H9 (cell line): Measurements from ENCODE around the gene MIA3. TPM values are rescaled to one million over a fixed set of nuclear protein-coding genes. Genes with fewer than 3 reads are reported as not detected.
A peak's percentile ranks its signal among the peaks of the same experiment; 100 is the strongest.

Experiments
- DNase-seq: peaks from one replicate; pipeline ENCODE4 v3.0.0-alpha.2; 2017
- H2AFZ ChIP-seq: one replicate; pipeline ENCODE4 v1.6.1; 2013; ENCODE audit warnings: mild to moderate bottlenecking, low read length, control low read depth, moderate library complexity
- H2AK5ac ChIP-seq: 2 replicates; pipeline ENCODE4 v1.6.1; 2013; ENCODE audit warnings: low read length, control low read depth, mixed read lengths; ENCODE audit not compliant: insufficient read length
- H2BK120ac ChIP-seq: one replicate; pipeline ENCODE4 v1.6.1; 2013; ENCODE audit warnings: low read depth, mild to moderate bottlenecking, low read length, control low read depth, inconsistent platforms; ENCODE audit not compliant: poor library complexity, severe bottlenecking
- H2BK12ac ChIP-seq: 2 replicates; pipeline ENCODE4 v1.6.1; 2013; ENCODE audit warnings: low read length, control low read depth, mixed read lengths, low read depth; ENCODE audit not compliant: insufficient read length
- H2BK15ac ChIP-seq: 2 replicates; pipeline ENCODE4 v1.6.1; 2013; ENCODE audit warnings: low read depth, low read length, control low read depth
- H2BK20ac ChIP-seq: one replicate; pipeline ENCODE4 v1.6.1; 2013; ENCODE audit warnings: low read depth, mild to moderate bottlenecking, low read length, control low read depth, inconsistent platforms; ENCODE audit not compliant: poor library complexity, severe bottlenecking
- H2BK5ac ChIP-seq: 2 replicates; pipeline ENCODE4 v1.6.1; 2013; ENCODE audit warnings: low read length, control low read depth, mixed read lengths; ENCODE audit not compliant: insufficient read length
- H3K14ac ChIP-seq: 2 replicates; pipeline ENCODE4 v1.6.1; 2013; ENCODE audit warnings: low read length, control low read depth; ENCODE audit not compliant: insufficient read depth
- H3K18ac ChIP-seq: 2 replicates; pipeline ENCODE4 v1.6.1; 2013; ENCODE audit warnings: low read depth, mild to moderate bottlenecking, mixed read lengths, low read length, control low read depth; ENCODE audit not compliant: insufficient read length
- H3K23ac ChIP-seq: 2 replicates; pipeline ENCODE4 v1.6.1; 2013; ENCODE audit warnings: low read length, control low read depth, mixed read lengths, low read depth; ENCODE audit not compliant: insufficient read length
- H3K23me2 ChIP-seq: 2 replicates; pipeline ENCODE4 v1.6.1; 2013; ENCODE audit warnings: low read depth, mild to moderate bottlenecking, mixed read lengths, low read length, control low read depth; ENCODE audit not compliant: insufficient read length, poor library complexity, severe bottlenecking
- H3K27ac ChIP-seq: 2 replicates; pipeline ENCODE4 v1.5.1; 2013; ENCODE audit warnings: low read length, control low read depth, mixed read lengths, low read depth; ENCODE audit not compliant: insufficient read length
- H3K27me3 ChIP-seq: 2 replicates; pipeline ENCODE4 v1.6.1; 2013; ENCODE audit warnings: low read length, control low read depth, inconsistent platforms; ENCODE audit not compliant: insufficient read depth
- H3K4ac ChIP-seq: 2 replicates; pipeline ENCODE4 v1.6.1; 2013; ENCODE audit warnings: low read depth, mild to moderate bottlenecking, control low read depth, inconsistent platforms, low read length, moderate library complexity
- H3K4me1 ChIP-seq: 2 replicates; pipeline ENCODE4 v1.6.1; 2013; ENCODE audit warnings: low read length, control low read depth, inconsistent platforms; ENCODE audit not compliant: insufficient read depth
- H3K4me2 ChIP-seq: 2 replicates; pipeline ENCODE4 v1.6.1; 2013; ENCODE audit warnings: low read length, control low read depth, mixed read lengths; ENCODE audit not compliant: insufficient read length, insufficient read depth
- H3K56ac ChIP-seq: 2 replicates; pipeline ENCODE4 v1.6.1; 2013; ENCODE audit warnings: low read depth, mild to moderate bottlenecking, mixed read lengths, low read length, control low read depth; ENCODE audit not compliant: insufficient read length
- H3K79me1 ChIP-seq: 2 replicates; pipeline ENCODE4 v1.6.1; 2013; ENCODE audit warnings: low read depth, mild to moderate bottlenecking, moderate library complexity, low read length, control low read depth, inconsistent platforms; ENCODE audit not compliant: insufficient read depth, poor library complexity, severe bottlenecking
- H3K79me2 ChIP-seq: 2 replicates; pipeline ENCODE4 v1.6.1; 2013; ENCODE audit warnings: low read length, control low read depth, inconsistent platforms; ENCODE audit not compliant: insufficient read depth
- H3K9ac ChIP-seq: 2 replicates; pipeline ENCODE4 v1.6.1; 2013; ENCODE audit warnings: low read length, control low read depth, mixed read lengths; ENCODE audit not compliant: insufficient read length; ENCODE audit errors: extremely low read depth
- H3K9me3 ChIP-seq: one replicate; pipeline ENCODE4 v1.6.1; 2013; ENCODE audit warnings: low read depth, low read length, inconsistent platforms; ENCODE audit not compliant: control insufficient read depth
- H3T11ph ChIP-seq: one replicate; pipeline ENCODE4 v1.6.1; 2013; ENCODE audit warnings: mild to moderate bottlenecking, low read length, control low read depth, inconsistent platforms
- H4K20me1 ChIP-seq: one replicate; pipeline ENCODE4 v1.6.1; 2013; ENCODE audit not compliant: control insufficient read depth, insufficient read length, insufficient read depth
- H4K5ac ChIP-seq: 2 replicates; pipeline ENCODE4 v1.6.1; 2013; ENCODE audit warnings: low read depth, mild to moderate bottlenecking, mixed read lengths, low read length, control low read depth; ENCODE audit not compliant: insufficient read length
- H4K8ac ChIP-seq: replicated peaks from 2 replicates; pipeline ENCODE4 v1.6.1; 2013; ENCODE audit warnings: low read length, control low read depth, mixed read lengths, low read depth; ENCODE audit not compliant: insufficient read length
- H4K91ac ChIP-seq: 2 replicates; pipeline ENCODE4 v1.6.1; 2013; ENCODE audit warnings: low read depth, mild to moderate bottlenecking, moderate library complexity, mixed read lengths, low read length, control low read depth; ENCODE audit not compliant: insufficient read length
- H3K27ac Mint-ChIP-seq, 3 experiments: 2 replicates in 2 of 3; 3 replicates in 1 of 3; pipeline ENCODE4 v1.8.0; 2020 to 2021; ENCODE audit warnings: mixed read lengths in 3 of 3, mild to moderate bottlenecking in 1 of 3, moderate library complexity in 1 of 3
- H3K27me3 Mint-ChIP-seq: 2 replicates; pipeline ENCODE4 v1.8.0; 2021; ENCODE audit warnings: low read depth, mild to moderate bottlenecking, moderate library complexity, mixed read lengths
- H3K36me3 Mint-ChIP-seq, 3 experiments: 2 replicates in 2 of 3; 3 replicates in 1 of 3; pipeline ENCODE4 v1.8.0; 2020 to 2021; ENCODE audit warnings: low read depth in 3 of 3, mixed read lengths in 3 of 3; ENCODE audit not compliant: insufficient read depth in 1 of 3
- H3K4me1 Mint-ChIP-seq, 2 experiments: 2 replicates each; pipeline ENCODE4 v1.8.0; 2020; ENCODE audit warnings: mixed read lengths in 2 of 2
- H3K4me3 Mint-ChIP-seq, 2 experiments: 2 replicates in 1 of 2; 3 replicates in 1 of 2; pipeline ENCODE4 v1.8.0; 2020 to 2021; ENCODE audit warnings: mild to moderate bottlenecking in 2 of 2, mixed read lengths in 2 of 2, moderate library complexity in 1 of 2
- H3K9me3 Mint-ChIP-seq, 2 experiments: 2 replicates in 1 of 2; 3 replicates in 1 of 2; pipeline ENCODE4 v1.8.0; 2020; ENCODE audit warnings: mild to moderate bottlenecking in 2 of 2, mixed read lengths in 2 of 2, moderate library complexity in 1 of 2
- CTCF ChIP-seq: fragments of 200-600 bp; sonication (generic); conservative IDR thresholded peaks from 3 replicates; pipeline ENCODE4 v1.8.0; 2021; ENCODE audit warnings: antibody characterized with exemption, mild to moderate bottlenecking
- WGBS: extraction: QIAGEN DNeasy Blood & Tissue Kit; methylation state at CpG from one replicate; pipeline ENCODE4 v1.1.7; 2013; ENCODE audit warnings: missing lambda C conversion rate, low lambda C conversion rate, mixed read lengths; ENCODE audit not compliant: insufficient read length; ENCODE audit errors: extremely low coverage; 5-methylcytosine and 5-hydroxymethylcytosine counted together
- total RNA-seq: library from RNA; stranded (reverse); gene quantifications from 2 replicates; pipeline ENCODE4 v1.2.1, GENCODE V29; 2021

MIA3 gene
- total RNA-seq, 1 experiment from 2014 or later: 55.5 TPM

- H3K79me2 ChIP-seq: peaks cover 3% of the 10 kb centered on the region; the same call in 1 of the 2 replicates
- H3K4ac ChIP-seq: no peak overlapping the region
- H3K4me2 ChIP-seq: no peak overlapping the region
- no peak overlapping the region for H3K9ac ChIP-seq
- no peak overlapping the region for H4K5ac ChIP-seq
- Mint-ChIP-seq H3K4me3 (peak overlapping the region; percentile 31 to 44; a peak in 4 of 5 replicates), H3K27me3 (peaks cover 5% of the 10 kb centered on the region), H3K27ac (no peak overlapping the region), H3K9me3 (no peaks in the 10 kb centered on the region), H3K36me3 (peaks cover 6 to 34% (median 34%) of the 10 kb centered on the region in 3 experiments; a peak in 6 of 7 replicates), H3K4me1 (peaks cover 12 to 15% of the 10 kb centered on the region in 2 experiments)
- no peak overlapping the region for H3K23ac ChIP-seq
- H4K91ac ChIP-seq: no peak overlapping the region
- DNase-seq: no peak
- H2BK12ac ChIP-seq: no peak overlapping the region
- H3K9me3 ChIP-seq: no peaks in the 10 kb centered on the region
- no peak overlapping the region for H3K18ac ChIP-seq
- H2BK20ac ChIP-seq: no peak overlapping the region
- H3K23me2 ChIP-seq: peaks cover 7% of the 10 kb centered on the region
- TF ChIP-seq CTCF: no peak
- no peak overlapping the region for H2BK5ac ChIP-seq
- H3T11ph ChIP-seq: no peak overlapping the region
- H3K27ac ChIP-seq: no peak overlapping the region
- H2BK120ac ChIP-seq: no peak overlapping the region
- H4K20me1 ChIP-seq: no peaks in the 10 kb centered on the region
- no peak overlapping the region for H3K14ac ChIP-seq
- no CpG with 5 or more reads among the region's 1 CpG for WGBS
- H3K4me1 ChIP-seq: no peaks in the 10 kb centered on the region
- peaks cover 2% of the 10 kb centered on the region for H3K79me1 ChIP-seq
- H2AK5ac ChIP-seq: no peak overlapping the region
- H2AFZ ChIP-seq: no peak overlapping the region
- no peak overlapping the region for H3K56ac ChIP-seq
- H3K27me3 ChIP-seq: no peaks in the 10 kb centered on the region
- H4K8ac ChIP-seq: no peak overlapping the region
- no peak overlapping the region for H2BK15ac ChIP-seq
These were observed 29.8 kb upstream of the MIA3 start for GRCh38 chr1:222588135-222588534.
